Left ventricle myocardium inferior (tissue), 1 donor: ENCODE data around the gene GADD45G. TPM values are rescaled to one million over a fixed set of nuclear protein-coding genes. Genes with fewer than 3 reads are reported as not detected.

ENCODE experiments used
- DNase-seq: peaks from one replicate; pipeline ENCODE4 v3.0.0-alpha.2; 2020
- H3K27ac ChIP-seq: fragments of 200-600 bp; replicated peaks from 2 replicates; pipeline ENCODE4 v1.8.0; 2021
- H3K27me3 ChIP-seq: fragments of 200-600 bp; 2 replicates; pipeline ENCODE4 v1.8.0; 2021; ENCODE audit warnings: low read depth
- H3K36me3 ChIP-seq: fragments of 200-600 bp; 2 replicates; pipeline ENCODE4 v1.8.0; 2021
- H3K4me1 ChIP-seq: fragments of 200-600 bp; 2 replicates; pipeline ENCODE4 v1.8.0; 2021
- H3K4me3 ChIP-seq: fragments of 200-600 bp; 2 replicates; pipeline ENCODE4 v1.8.0; 2021; ENCODE audit warnings: mild to moderate bottlenecking, moderate library complexity
- H3K9me3 ChIP-seq: fragments of 200-600 bp; replicated peaks from 2 replicates; pipeline ENCODE4 v1.8.0; 2021
- intact Hi-C: fragments of 100-400 bp; cut with micrococcal nuclease; formaldehyde crosslinking; loops from one replicate; pipeline ENCODE4 v1.11.0; 2022
- total RNA-seq: library from RNA; stranded (reverse); fragmentation: NEBNext Ultra II Directional; extraction: Animal tissue kit (Norgen Biotek cat#: 25700); gene quantifications from one replicate; pipeline ENCODE4 v1.2.1, GENCODE V29; 2021
- TF ChIP-seq, protein P1 (sequence below): fragments of 200-600 bp; IDR thresholded peaks from 2 replicates; pipeline ENCODE4 v1.8.0; 2021; ENCODE audit warnings: antibody characterized with exemption, mild to moderate bottlenecking, borderline replicate concordance
- donor health status: DM: no; HTN: yes; CAD: no; lungs with severe emphysema.

GADD45G gene
- total RNA-seq, 1 donor from 2014 or later = 44.5 TPM

DNA sequence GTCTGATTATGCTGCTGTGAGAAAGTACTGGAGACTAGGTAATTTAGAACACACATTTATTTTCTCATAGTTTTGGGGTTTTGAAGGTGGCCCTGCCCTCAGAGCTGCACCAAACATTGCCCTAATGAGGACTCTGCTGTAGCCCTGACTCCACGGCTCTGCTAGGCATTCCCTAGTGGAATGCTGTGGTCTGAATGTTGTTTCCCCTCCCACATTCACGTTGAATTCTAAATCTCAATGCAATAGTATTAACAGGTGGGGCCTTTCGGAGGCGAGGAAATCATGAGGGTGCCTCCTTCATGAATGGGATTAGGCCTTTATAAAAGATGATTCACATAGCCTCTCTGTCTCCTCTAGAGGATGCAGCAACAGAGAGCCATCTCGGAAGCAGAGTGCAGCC lies 25.7 kb downstream of the GADD45G start:
- Histone ChIP-seq H3K9me3 (no peaks in the 10 kb centered on the region), H3K36me3 (no peaks in the 10 kb centered on the region), H3K4me1 (peaks cover 20% of the 10 kb centered on the region), H3K27me3 (no peaks in the 10 kb centered on the region), H3K27ac (no peak overlapping the region), H3K4me3 (no peak overlapping the region)
- intact Hi-C loops = no loop called here
- TF ChIP-seq, protein P1, sequence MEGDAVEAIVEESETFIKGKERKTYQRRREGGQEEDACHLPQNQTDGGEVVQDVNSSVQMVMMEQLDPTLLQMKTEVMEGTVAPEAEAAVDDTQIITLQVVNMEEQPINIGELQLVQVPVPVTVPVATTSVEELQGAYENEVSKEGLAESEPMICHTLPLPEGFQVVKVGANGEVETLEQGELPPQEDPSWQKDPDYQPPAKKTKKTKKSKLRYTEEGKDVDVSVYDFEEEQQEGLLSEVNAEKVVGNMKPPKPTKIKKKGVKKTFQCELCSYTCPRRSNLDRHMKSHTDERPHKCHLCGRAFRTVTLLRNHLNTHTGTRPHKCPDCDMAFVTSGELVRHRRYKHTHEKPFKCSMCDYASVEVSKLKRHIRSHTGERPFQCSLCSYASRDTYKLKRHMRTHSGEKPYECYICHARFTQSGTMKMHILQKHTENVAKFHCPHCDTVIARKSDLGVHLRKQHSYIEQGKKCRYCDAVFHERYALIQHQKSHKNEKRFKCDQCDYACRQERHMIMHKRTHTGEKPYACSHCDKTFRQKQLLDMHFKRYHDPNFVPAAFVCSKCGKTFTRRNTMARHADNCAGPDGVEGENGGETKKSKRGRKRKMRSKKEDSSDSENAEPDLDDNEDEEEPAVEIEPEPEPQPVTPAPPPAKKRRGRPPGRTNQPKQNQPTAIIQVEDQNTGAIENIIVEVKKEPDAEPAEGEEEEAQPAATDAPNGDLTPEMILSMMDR = no peak
- no peak for DNase-seq

DNA sequence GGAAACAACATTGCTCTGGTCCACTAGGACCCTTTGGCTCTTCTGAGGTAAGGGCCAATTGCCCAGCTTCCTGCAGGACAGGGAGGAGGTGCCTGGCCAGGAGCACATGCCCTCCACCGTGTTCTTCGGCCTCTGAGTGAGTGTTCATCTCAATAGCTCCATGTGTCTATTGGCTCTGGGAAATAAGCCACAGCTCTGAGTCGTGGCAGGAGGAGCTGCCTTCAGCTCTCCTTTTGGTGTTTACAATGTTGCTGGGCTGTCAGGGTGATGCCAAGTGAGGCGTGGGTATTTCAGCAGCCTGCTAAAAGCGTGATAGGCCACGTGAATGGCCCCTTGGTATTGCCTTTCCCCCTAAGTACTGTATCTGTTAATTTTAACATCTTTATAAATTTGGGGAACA lies 26.6 kb downstream of the GADD45G start:
- TF ChIP-seq, protein P1 = no peak
- no peak for DNase-seq
- Histone ChIP-seq H3K27ac (no peak overlapping the region), H3K9me3 (no peaks in the 10 kb centered on the region), H3K36me3 (no peaks in the 10 kb centered on the region), H3K4me1 (peaks cover 23% of the 10 kb centered on the region), H3K4me3 (no peak overlapping the region), H3K27me3 (no peaks in the 10 kb centered on the region)
- intact Hi-C loops = no loop called here

DNA sequence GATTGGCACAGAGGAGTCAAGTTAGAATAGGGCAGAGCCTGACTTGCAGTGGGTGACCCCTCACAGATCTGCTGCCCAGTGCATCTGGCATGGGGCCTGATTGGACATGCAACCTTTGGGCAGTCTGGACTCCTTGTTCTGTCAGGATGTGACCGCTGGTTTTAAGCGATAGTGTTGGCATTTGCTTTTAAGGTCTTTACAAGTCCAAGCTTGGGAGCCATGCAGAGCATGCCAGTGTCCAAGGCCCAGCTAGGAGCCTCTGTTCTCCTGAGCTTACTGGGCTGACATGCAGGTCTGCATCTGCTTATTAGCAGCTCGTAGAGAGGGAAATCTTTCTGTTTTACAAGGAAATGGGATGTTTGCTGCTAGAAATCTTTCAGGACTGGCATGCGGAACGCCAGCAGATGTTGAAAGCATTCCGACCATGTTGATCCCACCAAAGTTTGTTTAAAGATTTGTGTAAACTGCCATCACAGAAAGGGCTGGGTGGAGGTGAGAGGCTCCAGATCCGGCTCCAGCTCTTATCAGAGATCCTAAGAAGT lies 27.5 kb downstream of the GADD45G start:
- DNase-seq = no peak

DNA sequence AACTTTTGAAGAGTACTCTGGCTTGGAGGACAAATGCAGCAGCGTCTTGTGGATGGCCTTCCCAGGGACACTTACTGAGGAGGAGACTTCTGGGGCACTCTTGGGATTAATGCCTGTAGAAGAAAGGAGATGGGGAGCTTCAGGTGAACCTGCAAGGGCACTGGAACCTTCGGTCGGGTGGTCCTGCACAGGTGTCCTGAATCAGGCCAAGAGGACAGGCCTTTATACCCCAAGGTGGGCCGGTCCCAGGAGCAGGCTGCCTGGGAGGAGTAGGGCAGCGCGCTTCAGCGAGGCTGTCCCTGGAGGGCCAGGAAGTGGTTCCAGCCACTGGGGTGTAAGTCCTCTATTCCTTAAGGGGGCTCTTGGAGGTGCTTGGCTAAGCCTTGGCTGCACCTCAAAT lies 27.9 kb downstream of the GADD45G start:
- TF ChIP-seq, protein P1 = no peak
- Histone ChIP-seq H3K4me1 (peaks cover 14% of the 10 kb centered on the region), H3K36me3 (no peaks in the 10 kb centered on the region), H3K27ac (no peak overlapping the region), H3K9me3 (no peaks in the 10 kb centered on the region), H3K4me3 (no peak overlapping the region), H3K27me3 (no peaks in the 10 kb centered on the region)
- no peak for DNase-seq
- intact Hi-C loops = no loop called here

More for the DNA sequence above, 27.5 kb downstream of the GADD45G start:
- H3K4me3 ChIP-seq = no peak overlapping the region
- no peaks in the 10 kb centered on the region for H3K9me3 ChIP-seq
- H3K36me3 ChIP-seq = no peaks in the 10 kb centered on the region
- no peak overlapping the region for H3K27ac ChIP-seq
- intact Hi-C loops = no loop called here
- TF ChIP-seq, protein P1 = no peak
- H3K4me1 ChIP-seq = peaks cover 14% of the 10 kb centered on the region
- no peaks in the 10 kb centered on the region for H3K27me3 ChIP-seq

DNA sequence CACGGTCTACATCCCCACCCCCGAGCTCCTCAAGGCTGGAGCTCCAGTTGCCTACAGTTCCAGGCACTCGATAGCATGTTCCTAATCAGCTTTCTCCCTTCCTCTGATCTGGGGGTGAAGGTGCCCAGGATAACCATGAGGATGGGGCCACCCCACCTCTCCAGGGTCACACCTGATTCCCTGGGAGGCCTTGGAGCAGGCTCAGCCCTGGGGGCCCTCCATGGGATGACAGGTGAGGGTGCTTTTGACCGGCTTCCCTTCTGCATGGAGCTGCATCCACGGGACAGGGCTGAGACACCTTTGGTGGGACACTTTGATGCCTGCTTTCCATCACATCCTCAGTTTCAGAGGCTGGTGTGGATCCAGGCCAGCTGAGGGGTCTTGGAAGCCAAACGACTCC lies 28.6 kb downstream of the GADD45G start:
- DNase-seq = no peak
- Histone ChIP-seq H3K36me3 (no peaks in the 10 kb centered on the region), H3K9me3 (no peaks in the 10 kb centered on the region), H3K27me3 (no peaks in the 10 kb centered on the region), H3K4me3 (no peak overlapping the region), H3K4me1 (peaks cover 17% of the 10 kb centered on the region), H3K27ac (no peak overlapping the region)
- intact Hi-C loops = no loop called here
- TF ChIP-seq, protein P1 = no peak
